ENCODE data around the gene TSNAXIP1.

The TSNAXIP1 gene

GRCh38 chr16:67806428-67807147 is at the start of gene TSNAXIP1, which contains the start of gene RANBP10:
Gene TSNAXIP1, plus strand, starts transcription at chr16:67806889. Its CDS starts 261 bp downstream, at chr16:67807150.
Gene RANBP10, minus strand, starts transcription at chr16:67806560. Its CDS starts 24 bp downstream, at chr16:67806536.
- H3K4me1 ChIP-seq (ENCODE audit: control insufficient read depth in 5 of 5, insufficient read depth in 5 of 5, low read length in 5 of 5), result peaks cover 12 to 22% (median 21%) of the 10 kb centered on the region in 5 donors
- peak within 1 kb of the TSS; percentile 84 to 98 (median 95) for H3K9ac ChIP-seq (ENCODE audit: low read length in 5 of 5)
- H3K9me3 ChIP-seq (ENCODE audit: control insufficient read depth in 5 of 5, low read length in 5 of 5), result no peaks in the 10 kb centered on the region
- H3K4me3 ChIP-seq (ENCODE audit: low read depth in 1 of 5, low read length in 5 of 5), result peak within 1 kb of the TSS; percentile 88 to 98 (median 96)
- peaks cover 3 to 16% (median 6%) of the 10 kb centered on the region in 5 donors for H3K36me3 ChIP-seq (ENCODE audit: control insufficient read depth in 5 of 5, insufficient read depth in 5 of 5, low read length in 5 of 5)
- H3K27ac ChIP-seq (ENCODE audit: low read depth, low read length), result peak within 1 kb of the TSS; percentile 74
- no peaks in the 10 kb centered on the region for H3K27me3 ChIP-seq (ENCODE audit: control insufficient read depth in 5 of 5, insufficient read depth in 4 of 5, low read length in 5 of 5)

DNA sequence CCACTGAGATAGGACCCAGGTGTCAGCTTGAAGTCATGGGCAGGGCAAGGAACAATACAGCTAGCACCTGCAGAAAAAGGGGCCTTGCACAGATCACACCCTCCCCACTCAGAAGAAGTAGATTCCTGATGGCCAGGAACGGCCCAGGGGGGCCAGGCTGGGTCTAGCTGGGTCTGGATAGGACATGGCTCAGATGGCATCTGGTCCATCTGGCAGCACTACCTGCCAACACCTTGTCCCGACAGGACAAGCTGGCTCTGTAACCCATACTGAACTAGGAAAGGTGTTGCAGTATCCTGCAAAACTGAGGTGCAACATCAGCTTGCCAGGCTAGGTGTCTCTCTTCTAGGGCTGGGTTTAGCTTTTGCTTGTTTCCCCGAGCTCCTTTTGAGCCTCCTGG is 48.7 kb upstream of the TSNAXIP1 start:
- H3K36me3 ChIP-seq (ENCODE audit: control insufficient read depth in 5 of 5, insufficient read depth in 5 of 5, low read length in 5 of 5), result peaks cover 0 to 34% (median 28%) of the 10 kb centered on the region in 5 donors
- H3K27ac ChIP-seq (ENCODE audit: low read depth, low read length), result no peak overlapping the region
- H3K4me1 ChIP-seq (ENCODE audit: control insufficient read depth in 5 of 5, insufficient read depth in 5 of 5, low read length in 5 of 5), result peaks cover 0 to 3% (median 0%) of the 10 kb centered on the region in 5 donors
- H3K9ac ChIP-seq (ENCODE audit: low read length in 5 of 5), result no peak overlapping the region
- no peaks in the 10 kb centered on the region for H3K27me3 ChIP-seq (ENCODE audit: control insufficient read depth in 5 of 5, insufficient read depth in 4 of 5, low read length in 5 of 5)
- no peak overlapping the region for H3K4me3 ChIP-seq (ENCODE audit: low read depth in 1 of 5, low read length in 5 of 5)
- no peaks in the 10 kb centered on the region for H3K9me3 ChIP-seq (ENCODE audit: control insufficient read depth in 5 of 5, low read length in 5 of 5)

- Histone ChIP-seq H3K9me3 (ENCODE audit: control insufficient read depth in 5 of 5, low read length in 5 of 5) (no peaks in the 10 kb centered on the region), H3K27ac (ENCODE audit: low read depth, low read length) (no peak overlapping the region), H3K36me3 (ENCODE audit: control insufficient read depth in 5 of 5, insufficient read depth in 5 of 5, low read length in 5 of 5) (peaks cover 0 to 34% (median 26%) of the 10 kb centered on the region in 5 donors), H3K27me3 (ENCODE audit: control insufficient read depth in 5 of 5, insufficient read depth in 4 of 5, low read length in 5 of 5) (no peaks in the 10 kb centered on the region), H3K4me3 (ENCODE audit: low read depth in 1 of 5, low read length in 5 of 5) (no peak overlapping the region), H3K4me1 (ENCODE audit: control insufficient read depth in 5 of 5, insufficient read depth in 5 of 5, low read length in 5 of 5) (peaks cover 0 to 3% (median 0%) of the 10 kb centered on the region in 5 donors), H3K9ac (ENCODE audit: low read length in 5 of 5) (no peak overlapping the region)
Observed at GRCh38 chr16:67758966-67759365, 47.7 kb upstream of the TSNAXIP1 start.

DNA sequence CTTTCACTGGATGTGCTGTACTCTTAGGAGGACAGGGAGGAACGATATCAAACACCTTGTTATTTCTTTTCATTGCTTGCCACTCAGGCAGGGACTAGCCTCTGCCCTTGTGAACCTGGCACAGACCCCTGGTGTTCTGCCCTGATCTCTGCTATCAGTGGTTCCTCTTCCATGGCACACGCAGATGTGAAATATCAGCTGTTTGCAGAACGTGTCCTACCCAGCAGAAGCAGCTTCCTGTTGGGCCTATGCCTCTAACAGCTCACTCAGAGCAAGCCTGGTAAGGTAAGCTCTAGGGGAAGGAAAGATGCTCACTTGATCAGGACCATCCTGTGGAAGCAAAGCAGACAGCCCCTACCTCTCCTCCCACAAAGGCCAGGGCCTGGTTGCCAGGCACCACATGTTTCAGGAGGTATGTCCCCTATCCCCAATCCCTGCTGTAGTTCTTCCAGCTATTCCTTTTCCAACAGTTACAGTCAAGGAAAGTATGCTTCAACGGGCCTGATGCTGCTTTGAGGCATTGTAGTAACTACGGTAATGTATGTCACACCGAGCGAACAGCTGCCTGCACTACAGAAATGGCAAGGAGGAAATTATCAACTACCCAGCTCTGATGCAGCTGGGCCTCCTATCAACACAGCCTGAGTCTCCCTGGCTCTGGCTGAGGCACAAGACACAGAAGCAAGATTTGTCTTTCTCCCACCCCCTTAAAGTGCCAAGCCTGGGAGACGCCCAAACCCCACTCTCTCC is 46.3 kb upstream of the TSNAXIP1 start:
- no peaks in the 10 kb centered on the region for H3K27me3 ChIP-seq (ENCODE audit: control insufficient read depth in 5 of 5, insufficient read depth in 4 of 5, low read length in 5 of 5)
- H3K36me3 ChIP-seq (ENCODE audit: control insufficient read depth in 5 of 5, insufficient read depth in 5 of 5, low read length in 5 of 5), result peaks cover 0 to 30% (median 20%) of the 10 kb centered on the region in 5 donors
- no peak overlapping the region for H3K9ac ChIP-seq (ENCODE audit: low read length in 5 of 5)
- H3K9me3 ChIP-seq (ENCODE audit: control insufficient read depth in 5 of 5, low read length in 5 of 5), result no peaks in the 10 kb centered on the region
- H3K4me3 ChIP-seq (ENCODE audit: low read depth in 1 of 5, low read length in 5 of 5), result no peak overlapping the region
- peaks cover 0 to 3% (median 0%) of the 10 kb centered on the region in 5 donors for H3K4me1 ChIP-seq (ENCODE audit: control insufficient read depth in 5 of 5, insufficient read depth in 5 of 5, low read length in 5 of 5)
- H3K27ac ChIP-seq (ENCODE audit: low read depth, low read length), result no peak overlapping the region

GRCh38 chr16:67760956-67761230 is 45.8 kb upstream of the TSNAXIP1 start:
- H3K36me3 ChIP-seq (ENCODE audit: control insufficient read depth in 5 of 5, insufficient read depth in 5 of 5, low read length in 5 of 5), result peaks cover 0 to 30% (median 20%) of the 10 kb centered on the region in 5 donors
- no peak overlapping the region for H3K4me3 ChIP-seq (ENCODE audit: low read depth in 1 of 5, low read length in 5 of 5)
- no peaks in the 10 kb centered on the region for H3K9me3 ChIP-seq (ENCODE audit: control insufficient read depth in 5 of 5, low read length in 5 of 5)
- no peaks in the 10 kb centered on the region for H3K27me3 ChIP-seq (ENCODE audit: control insufficient read depth in 5 of 5, insufficient read depth in 4 of 5, low read length in 5 of 5)
- no peak overlapping the region for H3K27ac ChIP-seq (ENCODE audit: low read depth, low read length)
- peaks cover 0 to 3% (median 0%) of the 10 kb centered on the region in 5 donors for H3K4me1 ChIP-seq (ENCODE audit: control insufficient read depth in 5 of 5, insufficient read depth in 5 of 5, low read length in 5 of 5)
- H3K9ac ChIP-seq (ENCODE audit: low read length in 5 of 5), result no peak overlapping the region

DNA sequence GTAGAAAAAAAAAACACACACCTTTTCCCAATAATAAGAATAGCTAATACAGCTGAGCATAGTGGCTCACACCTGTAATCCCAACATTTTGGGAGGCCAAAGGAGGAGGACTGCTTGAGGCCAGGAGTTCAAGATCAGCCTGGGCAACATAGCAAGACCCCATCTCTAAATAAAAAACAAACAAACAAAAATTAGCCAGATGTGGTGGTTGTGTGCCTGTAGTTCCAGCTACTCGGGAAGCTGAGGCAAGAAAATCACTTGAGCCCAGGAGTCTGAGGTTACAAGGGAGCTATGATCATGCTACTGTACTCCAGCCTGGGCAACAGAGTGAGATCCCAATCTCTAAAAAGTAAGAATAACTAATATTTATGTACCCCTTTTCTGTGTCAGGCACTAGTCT is 44.8 kb upstream of the TSNAXIP1 start:
- H3K27ac ChIP-seq (ENCODE audit: low read depth, low read length), result no peak overlapping the region
- H3K4me1 ChIP-seq (ENCODE audit: control insufficient read depth in 5 of 5, insufficient read depth in 5 of 5, low read length in 5 of 5), result peaks cover 0 to 4% (median 0%) of the 10 kb centered on the region in 5 donors
- no peak overlapping the region for H3K4me3 ChIP-seq (ENCODE audit: low read depth in 1 of 5, low read length in 5 of 5)
- peaks cover 0 to 36% (median 22%) of the 10 kb centered on the region in 5 donors for H3K36me3 ChIP-seq (ENCODE audit: control insufficient read depth in 5 of 5, insufficient read depth in 5 of 5, low read length in 5 of 5)
- H3K9ac ChIP-seq (ENCODE audit: low read length in 5 of 5), result no peak overlapping the region
- no peaks in the 10 kb centered on the region for H3K9me3 ChIP-seq (ENCODE audit: control insufficient read depth in 5 of 5, low read length in 5 of 5)
- no peaks in the 10 kb centered on the region for H3K27me3 ChIP-seq (ENCODE audit: control insufficient read depth in 5 of 5, insufficient read depth in 4 of 5, low read length in 5 of 5)

DNA sequence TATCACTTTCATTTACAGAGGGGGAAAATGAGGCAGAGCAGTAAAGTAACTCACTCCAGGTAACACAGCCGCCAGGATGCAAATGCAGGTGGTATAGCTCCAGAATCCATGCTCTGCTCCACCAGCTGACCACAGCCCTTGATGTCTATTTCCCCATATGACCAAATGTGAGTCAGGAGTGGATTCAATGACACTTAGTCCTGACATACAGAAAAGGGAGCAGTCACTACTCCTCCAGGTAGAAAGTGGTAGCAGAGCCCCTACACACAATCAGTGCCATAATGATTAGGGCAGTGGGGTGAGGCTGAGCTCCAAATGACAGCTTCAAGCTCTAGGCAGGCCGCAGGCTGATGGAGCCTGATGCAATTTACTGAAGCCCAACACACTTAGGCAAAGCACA is 44.3 kb upstream of the TSNAXIP1 start:
- peaks cover 0 to 6% (median 0%) of the 10 kb centered on the region in 5 donors for H3K4me1 ChIP-seq (ENCODE audit: control insufficient read depth in 5 of 5, insufficient read depth in 5 of 5, low read length in 5 of 5)
- H3K27ac ChIP-seq (ENCODE audit: low read depth, low read length), result no peak overlapping the region
- H3K9ac ChIP-seq (ENCODE audit: low read length in 5 of 5), result no peak overlapping the region
- no peak overlapping the region for H3K4me3 ChIP-seq (ENCODE audit: low read depth in 1 of 5, low read length in 5 of 5)
- peaks cover 0 to 33% (median 22%) of the 10 kb centered on the region in 5 donors for H3K36me3 ChIP-seq (ENCODE audit: control insufficient read depth in 5 of 5, insufficient read depth in 5 of 5, low read length in 5 of 5)
- no peaks in the 10 kb centered on the region for H3K9me3 ChIP-seq (ENCODE audit: control insufficient read depth in 5 of 5, low read length in 5 of 5)
- no peaks in the 10 kb centered on the region for H3K27me3 ChIP-seq (ENCODE audit: control insufficient read depth in 5 of 5, insufficient read depth in 4 of 5, low read length in 5 of 5)

DNA sequence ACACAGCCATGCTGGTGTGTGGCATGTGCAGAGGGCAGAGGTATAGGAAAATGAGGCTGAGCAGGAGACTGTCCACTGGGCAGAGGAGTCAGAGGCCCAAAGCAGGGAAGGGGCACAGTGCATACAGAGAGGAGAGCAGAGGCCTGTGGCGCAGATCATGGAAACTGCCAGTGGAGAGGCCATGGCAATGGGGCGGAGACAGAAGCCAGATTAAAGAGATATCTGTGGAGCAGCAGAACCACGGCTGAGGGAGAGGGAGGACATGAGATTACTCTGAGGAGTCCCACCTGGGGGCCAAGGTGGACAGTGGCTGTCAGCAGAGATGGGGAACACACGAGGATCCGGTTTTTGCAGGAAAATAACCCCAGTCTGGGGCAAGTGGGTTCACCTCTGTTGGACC is 43.6 kb upstream of the TSNAXIP1 start:
- no peaks in the 10 kb centered on the region for H3K9me3 ChIP-seq (ENCODE audit: control insufficient read depth in 5 of 5, low read length in 5 of 5)
- H3K27me3 ChIP-seq (ENCODE audit: control insufficient read depth in 5 of 5, insufficient read depth in 4 of 5, low read length in 5 of 5), result no peaks in the 10 kb centered on the region
- no peak overlapping the region for H3K4me3 ChIP-seq (ENCODE audit: low read depth in 1 of 5, low read length in 5 of 5)
- peaks cover 0 to 6% (median 0%) of the 10 kb centered on the region in 5 donors for H3K4me1 ChIP-seq (ENCODE audit: control insufficient read depth in 5 of 5, insufficient read depth in 5 of 5, low read length in 5 of 5)
- peak overlapping the region in 1 of 5 donors; percentile 5 for H3K9ac ChIP-seq (ENCODE audit: low read length in 5 of 5)
- H3K27ac ChIP-seq (ENCODE audit: low read depth, low read length), result no peak overlapping the region
- H3K36me3 ChIP-seq (ENCODE audit: control insufficient read depth in 5 of 5, insufficient read depth in 5 of 5, low read length in 5 of 5), result peaks cover 0 to 31% (median 22%) of the 10 kb centered on the region in 5 donors

DNA sequence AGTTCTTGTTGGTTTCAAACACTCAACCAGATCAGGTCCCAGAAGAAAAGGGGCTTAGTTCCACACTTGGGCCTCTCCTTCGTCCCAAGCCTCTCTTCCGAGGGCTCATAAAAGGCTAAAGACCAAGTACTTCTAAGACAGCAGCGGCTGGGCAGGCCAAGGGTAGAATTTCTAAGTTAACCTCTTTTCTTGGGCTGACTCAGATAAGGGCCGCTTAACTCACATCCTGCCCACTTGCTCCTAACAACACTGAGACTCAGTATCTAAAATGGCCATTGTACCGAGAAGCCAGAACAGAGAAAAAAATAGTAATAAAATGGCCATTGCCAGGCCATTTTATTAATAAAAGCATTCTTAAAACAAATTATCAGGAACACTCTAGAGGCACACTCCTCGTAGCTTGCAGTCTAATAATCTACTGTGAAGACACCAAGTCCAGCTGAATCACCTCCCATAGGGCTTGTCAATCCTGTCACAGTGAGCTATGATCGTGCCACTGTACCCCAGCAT is 42.5 kb upstream of the TSNAXIP1 start:
- Histone ChIP-seq H3K27ac (ENCODE audit: low read depth, low read length) (no peak overlapping the region), H3K4me1 (ENCODE audit: control insufficient read depth in 5 of 5, insufficient read depth in 5 of 5, low read length in 5 of 5) (peaks cover 0 to 6% (median 0%) of the 10 kb centered on the region in 5 donors), H3K36me3 (ENCODE audit: control insufficient read depth in 5 of 5, insufficient read depth in 5 of 5, low read length in 5 of 5) (peaks cover 0 to 24% (median 19%) of the 10 kb centered on the region in 5 donors), H3K9me3 (ENCODE audit: control insufficient read depth in 5 of 5, low read length in 5 of 5) (no peaks in the 10 kb centered on the region), H3K4me3 (ENCODE audit: low read depth in 1 of 5, low read length in 5 of 5) (no peak overlapping the region), H3K9ac (ENCODE audit: low read length in 5 of 5) (no peak overlapping the region), H3K27me3 (ENCODE audit: control insufficient read depth in 5 of 5, insufficient read depth in 4 of 5, low read length in 5 of 5) (no peaks in the 10 kb centered on the region)

DNA sequence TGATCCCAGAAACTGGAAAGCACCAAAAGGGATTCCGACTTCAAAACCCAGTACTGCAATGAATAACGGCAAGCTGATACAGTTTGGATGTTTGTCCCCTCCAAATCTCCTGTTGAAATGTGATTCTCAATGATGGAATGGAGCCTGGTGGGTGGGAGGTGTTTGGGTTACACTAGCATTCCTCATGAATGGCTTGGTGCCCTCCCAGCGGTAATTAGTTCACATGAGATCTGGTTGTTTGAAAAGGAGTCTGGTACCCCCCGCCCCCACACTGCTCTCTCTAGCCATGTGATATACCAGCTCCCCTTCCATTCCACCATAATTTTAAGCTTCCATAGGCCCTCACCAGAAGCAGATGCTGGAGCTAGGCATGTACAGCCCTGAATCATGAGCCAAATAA is 40.4 kb upstream of the TSNAXIP1 start:
- H3K27me3 ChIP-seq (ENCODE audit: control insufficient read depth in 5 of 5, insufficient read depth in 4 of 5, low read length in 5 of 5), result no peaks in the 10 kb centered on the region
- H3K9me3 ChIP-seq (ENCODE audit: control insufficient read depth in 5 of 5, low read length in 5 of 5), result no peaks in the 10 kb centered on the region
- H3K4me3 ChIP-seq (ENCODE audit: low read depth in 1 of 5, low read length in 5 of 5), result no peak overlapping the region
- H3K4me1 ChIP-seq (ENCODE audit: control insufficient read depth in 5 of 5, insufficient read depth in 5 of 5, low read length in 5 of 5), result peaks cover 0 to 6% (median 0%) of the 10 kb centered on the region in 5 donors
- no peak overlapping the region for H3K27ac ChIP-seq (ENCODE audit: low read depth, low read length)
- H3K9ac ChIP-seq (ENCODE audit: low read length in 5 of 5), result no peak overlapping the region
- peaks cover 4 to 27% (median 19%) of the 10 kb centered on the region in 5 donors for H3K36me3 ChIP-seq (ENCODE audit: control insufficient read depth in 5 of 5, insufficient read depth in 5 of 5, low read length in 5 of 5)

Data from subcutaneous abdominal adipose tissue (tissue), 5 donors.